Stimulated activated CD8-positive, alpha-beta memory T cell treated with anti-CD3 and anti-CD28 coated beads, Interleukin-15, amount 100 ng/mL, for 1 hour (primary cell): ENCODE measurements around the gene SERPIND1.
"Not testable (repeated sequence)": the region's sequence is repeated elsewhere in the genome, so short reads cannot be mapped to it uniquely, and the experiment has no call there.

Source experiments
- DNase-seq: peaks from one replicate; pipeline ENCODE4 v3.0.0-alpha.2; 2020; ENCODE audit warnings: low read depth

The SERPIND1 gene

GRCh38 chr22:20747223-20747622, 26.7 kb upstream of the SERPIND1 start:
- DNase-seq = no peak

- DNase-seq = no peak
These were observed 25.8 kb upstream of the SERPIND1 start for GRCh38 chr22:20748082-20748481.

- no peak for DNase-seq
These were observed 25.0 kb upstream of the SERPIND1 start for GRCh38 chr22:20748731-20749428.

- DNase-seq = no peak
These were observed 24.5 kb upstream of the SERPIND1 start for GRCh38 chr22:20749453-20749852.

- no peak for DNase-seq
These were observed 23.3 kb upstream of the SERPIND1 start for GRCh38 chr22:20750461-20751184.

- DNase-seq = no peak
These were observed 22.6 kb upstream of the SERPIND1 start for GRCh38 chr22:20751185-20751851.

- DNase-seq = no peak
These were observed 21.7 kb upstream of the SERPIND1 start for GRCh38 chr22:20752104-20752741.

GRCh38 chr22:20752873-20753272, 21.0 kb upstream of the SERPIND1 start:
- DNase-seq = no peak

- DNase-seq = no peak
These were observed 17.1 kb upstream of the SERPIND1 start for GRCh38 chr22:20756846-20757245.

GRCh38 chr22:20758688-20759087, 15.2 kb upstream of the SERPIND1 start:
- DNase-seq = no peak

GRCh38 chr22:20760084-20760483, 13.8 kb upstream of the SERPIND1 start:
- no peak for DNase-seq

- no peak for DNase-seq
These were observed 12.4 kb upstream of the SERPIND1 start for GRCh38 chr22:20761536-20761935.

- no peak for DNase-seq
These were observed 11.6 kb upstream of the SERPIND1 start for GRCh38 chr22:20762233-20762796.

- DNase-seq = no peak
These were observed 10.1 kb upstream of the SERPIND1 start for GRCh38 chr22:20763630-20764470.

- no peak for DNase-seq
These were observed 9.5 kb upstream of the SERPIND1 start for GRCh38 chr22:20764471-20764720.

- no peak for DNase-seq
These were observed 9.2 kb upstream of the SERPIND1 start for GRCh38 chr22:20764729-20765128.

- DNase-seq = no peak
These were observed 8.0 kb upstream of the SERPIND1 start for GRCh38 chr22:20765938-20766337.

GRCh38 chr22:20766530-20766929, 7.4 kb upstream of the SERPIND1 start:
- DNase-seq = no peak

GRCh38 chr22:20769496-20769826, 4.5 kb upstream of the SERPIND1 start:
- not testable (repeated sequence) for DNase-seq

- no peak for DNase-seq
These were observed 1.8 kb upstream of the SERPIND1 start for GRCh38 chr22:20771918-20772625.

GRCh38 chr22:20774882-20775281, 969 bp downstream of the SERPIND1 start:
- no peak for DNase-seq
